Suprapubic skin (tissue), 4 donors: ENCODE results near the gene TMEM18. TPM values are rescaled to one million over a fixed set of nuclear protein-coding genes. Genes with fewer than 3 reads are reported as not detected.

ENCODE experiments used
- DNase-seq, 2 donors: peaks; one replicate each; pipeline ENCODE4 v3.0.0-alpha.2; 2019; ENCODE audit warnings: low spot score in 2 of 2
- H3K27ac ChIP-seq: fragments of 200-600 bp; sonication (generic); one replicate; pipeline ENCODE4 v1.5.1; 2019
- H3K27me3 ChIP-seq: fragments of 200-600 bp; sonication (generic); one replicate; pipeline ENCODE4 v1.5.1; 2019
- H3K36me3 ChIP-seq: fragments of 200-600 bp; sonication (generic); one replicate; pipeline ENCODE4 v1.5.1; 2019
- H3K4me1 ChIP-seq: fragments of 200-600 bp; sonication (generic); one replicate; pipeline ENCODE4 v1.5.1; 2019
- H3K4me3 ChIP-seq: fragments of 200-600 bp; sonication (generic); one replicate; pipeline ENCODE4 v1.5.1; 2019; ENCODE audit warnings: mild to moderate bottlenecking
- H3K9me3 ChIP-seq: fragments of 200-600 bp; sonication (generic); one replicate; pipeline ENCODE4 v1.5.1; 2019
- EP300 ChIP-seq: sonication (generic); formaldehyde crosslinking; IDR thresholded peaks from one replicate; pipeline ENCODE4 v1.6.1; 2017; ENCODE audit warnings: antibody characterized with exemption
- POLR2A ChIP-seq, 2 donors: fragments of 450-650 bp; IDR thresholded peaks; one replicate each; pipeline ENCODE4 v1.6.1; 2017; ENCODE audit warnings: antibody characterized with exemption in 2 of 2, mild to moderate bottlenecking in 2 of 2, moderate library complexity in 2 of 2
- POLR2AphosphoS5 ChIP-seq, 3 donors: sonication (generic); formaldehyde crosslinking; IDR thresholded peaks; one replicate each; pipeline ENCODE4 v1.6.1; 2017; ENCODE audit warnings: antibody characterized with exemption in 3 of 3
- WGBS: methylation state at CpG from one replicate; pipeline ENCODE4 v1.1.5; 2018; 5-methylcytosine and 5-hydroxymethylcytosine counted together
- total RNA-seq, 4 donors: library from RNA; depleted of rRNA; stranded (reverse); fragments of >200 nt; gene quantifications; one replicate each; pipeline ENCODE4 v1.1.0, GENCODE V29; 2016
- TF ChIP-seq, protein P1 (sequence below), 2 donors: fragments of 200-600 bp in 1 of 2; fragments of 450-650 bp in 1 of 2; sonication (generic) in 1 of 2; IDR thresholded peaks; one replicate each; pipeline ENCODE4 v1.5.1; 2016 to 2019; ENCODE audit warnings: antibody characterized with exemption in 2 of 2, mild to moderate bottlenecking in 1 of 2, moderate library complexity in 1 of 2

TMEM18 gene
- total RNA-seq, 4 donors from 2014 or later, result 20.4 to 24.6 (median 22.0) TPM

DNA sequence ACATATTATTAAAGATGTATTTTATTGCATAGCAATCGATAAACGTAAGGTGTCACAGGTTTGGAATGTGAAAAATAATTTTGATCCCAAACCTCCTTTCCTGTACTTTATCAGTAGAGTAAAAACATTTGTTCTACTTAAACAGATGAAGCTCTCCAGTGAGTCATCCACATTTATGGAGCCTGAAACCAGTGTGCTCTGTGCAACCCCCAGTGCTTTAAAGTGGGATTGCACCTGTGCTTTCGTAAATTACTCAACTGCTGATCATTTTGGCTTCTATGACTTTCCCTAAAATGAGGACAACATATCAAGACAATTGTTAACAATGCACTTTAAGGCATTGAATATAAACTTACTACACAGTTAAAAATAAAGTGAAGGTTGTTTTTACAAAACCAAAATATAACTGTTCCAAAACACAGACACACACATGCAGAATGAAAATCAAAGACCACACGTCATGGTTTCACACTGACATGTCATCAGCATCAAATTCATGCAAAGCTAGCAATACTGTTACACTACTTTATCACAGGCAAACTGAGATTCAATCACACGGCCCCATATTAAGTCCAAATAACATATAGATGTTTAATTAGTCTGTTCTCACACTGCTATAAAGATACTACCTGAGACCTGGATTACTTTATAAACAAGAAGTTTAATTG lies 9.7 kb downstream of the TMEM18 start:
- Histone ChIP-seq H3K27ac (no peak overlapping the region), H3K4me1 (no peaks in the 10 kb centered on the region), H3K9me3 (no peaks in the 10 kb centered on the region), H3K4me3 (no peak overlapping the region), H3K36me3 (peaks cover 81% of the 10 kb centered on the region), H3K27me3 (no peaks in the 10 kb centered on the region)
- no peak for DNase-seq
- TF ChIP-seq, protein P1, sequence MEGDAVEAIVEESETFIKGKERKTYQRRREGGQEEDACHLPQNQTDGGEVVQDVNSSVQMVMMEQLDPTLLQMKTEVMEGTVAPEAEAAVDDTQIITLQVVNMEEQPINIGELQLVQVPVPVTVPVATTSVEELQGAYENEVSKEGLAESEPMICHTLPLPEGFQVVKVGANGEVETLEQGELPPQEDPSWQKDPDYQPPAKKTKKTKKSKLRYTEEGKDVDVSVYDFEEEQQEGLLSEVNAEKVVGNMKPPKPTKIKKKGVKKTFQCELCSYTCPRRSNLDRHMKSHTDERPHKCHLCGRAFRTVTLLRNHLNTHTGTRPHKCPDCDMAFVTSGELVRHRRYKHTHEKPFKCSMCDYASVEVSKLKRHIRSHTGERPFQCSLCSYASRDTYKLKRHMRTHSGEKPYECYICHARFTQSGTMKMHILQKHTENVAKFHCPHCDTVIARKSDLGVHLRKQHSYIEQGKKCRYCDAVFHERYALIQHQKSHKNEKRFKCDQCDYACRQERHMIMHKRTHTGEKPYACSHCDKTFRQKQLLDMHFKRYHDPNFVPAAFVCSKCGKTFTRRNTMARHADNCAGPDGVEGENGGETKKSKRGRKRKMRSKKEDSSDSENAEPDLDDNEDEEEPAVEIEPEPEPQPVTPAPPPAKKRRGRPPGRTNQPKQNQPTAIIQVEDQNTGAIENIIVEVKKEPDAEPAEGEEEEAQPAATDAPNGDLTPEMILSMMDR (IDR thresholded peaks at IDR 0.05), result peak; percentile 10 to 67
- TF ChIP-seq POLR2AphosphoS5 (IDR thresholded peaks at IDR 0.05), result no peak
- no peak for TF ChIP-seq POLR2A (IDR thresholded peaks at IDR 0.05)
- TF ChIP-seq EP300, result no peak
- WGBS, result 85% methylated on average over 5 of the region's 5 CpGs

DNA sequence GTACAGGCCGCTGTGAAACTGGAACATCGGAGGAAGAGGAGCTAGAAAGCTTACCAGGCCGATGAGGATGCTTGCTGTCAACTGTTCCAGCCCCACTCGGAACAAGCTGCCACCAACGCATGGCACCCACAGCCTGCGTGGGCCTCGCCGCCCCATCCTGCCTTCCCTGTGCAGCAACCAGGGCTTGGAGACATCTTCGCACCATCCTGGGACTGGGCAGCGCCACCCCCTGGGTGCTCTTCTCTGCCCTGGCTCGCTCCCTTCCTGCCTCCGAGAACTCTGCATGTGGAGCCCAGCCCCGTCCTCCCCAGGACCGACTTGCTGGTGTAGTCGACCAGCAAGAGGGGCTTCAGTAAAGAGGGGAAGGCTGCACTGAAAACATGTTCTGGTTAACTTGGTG lies 10.8 kb downstream of the TMEM18 start:
- H3K27me3 ChIP-seq, result no peaks in the 10 kb centered on the region
- TF ChIP-seq EP300 (no peak), POLR2A (IDR thresholded peaks at IDR 0.05) (no peak), POLR2AphosphoS5 (IDR thresholded peaks at IDR 0.05) (no peak)
- TF ChIP-seq, protein P1 (IDR thresholded peaks at IDR 0.05), result no peak
- H3K27ac ChIP-seq, result no peak overlapping the region
- peaks cover 73% of the 10 kb centered on the region for H3K36me3 ChIP-seq
- H3K4me1 ChIP-seq, result no peaks in the 10 kb centered on the region
- no peak for DNase-seq
- 97% methylated on average over 15 of the region's 15 CpGs for WGBS
- H3K4me3 ChIP-seq, result no peak overlapping the region
- H3K9me3 ChIP-seq, result no peaks in the 10 kb centered on the region

DNA sequence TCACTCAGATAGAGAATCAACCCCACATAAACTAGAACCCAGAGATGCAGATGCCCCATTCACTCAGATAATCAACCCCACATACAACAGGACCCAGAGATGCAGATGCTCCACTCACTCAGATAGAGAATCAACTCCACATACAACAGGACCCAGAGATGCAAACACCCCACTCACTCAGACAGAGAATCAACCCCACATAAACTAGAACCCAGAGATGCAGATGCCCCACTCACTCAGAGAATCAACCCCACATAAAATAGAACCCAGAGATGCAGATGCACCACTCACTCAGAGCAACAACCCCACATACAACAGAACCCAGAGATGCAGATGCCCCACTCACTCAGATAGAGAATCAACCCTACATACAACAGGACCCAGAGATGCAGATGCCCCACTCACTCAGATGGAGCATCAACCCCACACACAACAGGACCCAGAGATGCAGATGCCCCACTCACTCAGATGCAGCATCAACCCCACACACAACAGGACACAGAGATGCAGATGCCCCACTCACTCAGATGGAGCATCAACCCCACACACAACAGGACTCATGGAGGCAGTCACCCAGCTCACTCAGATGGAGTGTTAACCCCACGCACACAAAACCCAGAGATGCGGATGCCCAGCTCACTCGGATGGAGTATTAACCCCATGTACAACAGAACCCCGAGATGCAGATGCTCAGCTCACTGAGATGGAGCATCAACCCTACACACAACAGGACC lies 11.7 kb downstream of the TMEM18 start:
- TF ChIP-seq POLR2AphosphoS5 (IDR thresholded peaks at IDR 0.05), result no peak
- no peak for TF ChIP-seq EP300
- no peak for TF ChIP-seq POLR2A (IDR thresholded peaks at IDR 0.05)
- TF ChIP-seq, protein P1 (IDR thresholded peaks at IDR 0.05), result no peak
- Histone ChIP-seq H3K4me3 (no peak overlapping the region), H3K9me3 (no peaks in the 10 kb centered on the region), H3K27me3 (peaks cover 7% of the 10 kb centered on the region), H3K4me1 (no peaks in the 10 kb centered on the region), H3K36me3 (peaks cover 66% of the 10 kb centered on the region), H3K27ac (no peak overlapping the region)
- no peak for DNase-seq
- 91% methylated on average over 4 of the region's 4 CpGs for WGBS

DNA sequence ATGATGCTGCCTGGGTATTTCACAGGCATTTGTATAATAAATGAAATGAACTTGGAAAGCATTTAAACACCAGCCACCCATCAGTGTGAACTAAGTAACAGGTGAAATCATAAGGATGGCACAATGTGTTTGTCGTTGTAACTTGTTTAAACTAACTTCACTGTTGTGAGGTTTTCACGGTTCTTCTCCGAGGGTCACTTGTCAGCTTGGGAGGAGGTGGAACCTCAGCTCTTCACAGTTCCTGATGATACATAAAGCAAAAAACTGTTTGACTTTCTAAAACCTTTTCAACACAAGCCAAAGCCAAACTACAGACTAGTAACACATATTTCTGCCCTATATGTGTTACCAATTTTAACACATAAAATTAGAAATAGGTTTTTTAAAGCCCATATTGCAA lies 13.1 kb downstream of the TMEM18 start:
- 88% methylated on average over 3 of the region's 3 CpGs for WGBS
- no peak for DNase-seq
- TF ChIP-seq POLR2AphosphoS5 (IDR thresholded peaks at IDR 0.05) (no peak), POLR2A (IDR thresholded peaks at IDR 0.05) (no peak), EP300 (no peak)
- TF ChIP-seq, protein P1 (IDR thresholded peaks at IDR 0.05), result no peak
- no peaks in the 10 kb centered on the region for H3K9me3 ChIP-seq
- peaks cover 54% of the 10 kb centered on the region for H3K36me3 ChIP-seq
- H3K4me3 ChIP-seq, result no peak overlapping the region
- H3K27me3 ChIP-seq, result peaks cover 15% of the 10 kb centered on the region
- H3K4me1 ChIP-seq, result no peaks in the 10 kb centered on the region
- no peak overlapping the region for H3K27ac ChIP-seq

DNA sequence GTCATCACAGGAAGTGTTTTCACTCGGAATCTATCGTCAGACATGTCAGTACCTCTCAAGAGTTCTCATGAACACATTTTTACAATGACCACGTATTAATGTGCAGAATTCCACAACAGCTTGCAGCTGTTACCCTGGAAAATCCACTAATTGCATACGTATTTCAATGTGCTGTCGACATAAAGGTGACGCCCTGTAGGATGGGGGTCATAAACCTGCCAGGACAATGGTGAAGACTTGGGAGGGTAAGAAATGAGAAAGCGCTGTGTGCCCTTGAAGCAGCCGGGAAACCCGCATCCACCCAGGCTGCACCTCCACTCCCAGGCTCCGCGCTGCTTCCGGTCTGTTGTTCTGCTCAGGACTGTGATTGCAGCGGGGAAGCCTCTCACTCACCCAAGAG lies 14.0 kb downstream of the TMEM18 start:
- H3K36me3 ChIP-seq, result peaks cover 45% of the 10 kb centered on the region
- no peak overlapping the region for H3K27ac ChIP-seq
- H3K9me3 ChIP-seq, result no peaks in the 10 kb centered on the region
- TF ChIP-seq POLR2A (IDR thresholded peaks at IDR 0.05), result no peak
- TF ChIP-seq, protein P1 (IDR thresholded peaks at IDR 0.05), result no peak
- no peak for TF ChIP-seq EP300
- no peak for TF ChIP-seq POLR2AphosphoS5 (IDR thresholded peaks at IDR 0.05)
- no peaks in the 10 kb centered on the region for H3K4me1 ChIP-seq
- 88% methylated on average over 13 of the region's 13 CpGs for WGBS
- H3K4me3 ChIP-seq, result no peak overlapping the region
- DNase-seq, result no peak
- H3K27me3 ChIP-seq, result peaks cover 15% of the 10 kb centered on the region
